H1 (cell line): ENCODE measurements around the gene CMIP. TPM values are rescaled to one million over a fixed set of nuclear protein-coding genes. Genes with fewer than 3 reads are reported as not detected.

ENCODE experiments used
- CTCF ChIA-PET: fragments of 300-600 bp; sonication (Branson Sonifier 250); formaldehyde crosslinking; loops from one replicate; lab custom pipeline; 2021; ENCODE audit not compliant: partially characterized antibody; lab: Charles Lee
- POLR2A ChIA-PET: fragments of 300-600 bp; sonication (Branson Sonifier 250); formaldehyde crosslinking; loops from one replicate; lab custom pipeline; 2021; ENCODE audit warnings: inconsistent platforms; ENCODE audit not compliant: partially characterized antibody; lab: Charles Lee
- DNase-seq, 2 experiments: peaks; one replicate each; pipeline versions ENCODE4 v3.0.0 to v3.0.0-alpha.2; 2010 to 2022; ENCODE audit warnings: low spot score in 2 of 2, low read depth in 1 of 2, mixed read lengths in 1 of 2
- FAIRE-seq: peaks from 2 replicates; lab custom pipeline; 2011; peaks lifted over from hg19 to GRCh38; lab: Jason Lieb, UNC
- H2AFZ ChIP-seq: 2 replicates; pipeline ENCODE4 v1.8.1; 2012; ENCODE audit warnings: low read length, inconsistent platforms
- H2AK5ac ChIP-seq: 2 replicates; pipeline ENCODE4 v1.6.1; 2013; ENCODE audit warnings: low read depth, low read length
- H2BK120ac ChIP-seq: replicated peaks from 2 replicates; pipeline ENCODE3; 2013; ENCODE audit warnings: low read depth, low read length, inconsistent platforms
- H2BK12ac ChIP-seq: 2 replicates; pipeline ENCODE4 v1.6.1; 2013; ENCODE audit warnings: low read depth, low read length
- H2BK15ac ChIP-seq: 2 replicates; pipeline ENCODE4 v1.6.1; 2013; ENCODE audit warnings: low read length
- H2BK20ac ChIP-seq: 2 replicates; pipeline ENCODE4 v1.6.1; 2013; ENCODE audit warnings: low read length
- H2BK5ac ChIP-seq: 2 replicates; pipeline ENCODE4 v1.6.1; 2013; ENCODE audit warnings: low read depth, low read length
- H3K14ac ChIP-seq: 2 replicates; pipeline ENCODE4 v1.6.1; 2013; ENCODE audit warnings: inconsistent platforms; ENCODE audit not compliant: insufficient read length
- H3K18ac ChIP-seq: 2 replicates; pipeline ENCODE4 v1.6.1; 2013; ENCODE audit warnings: low read length; ENCODE audit errors: extremely low read depth
- H3K23ac ChIP-seq: 2 replicates; pipeline ENCODE4 v1.6.1; 2013; ENCODE audit warnings: inconsistent platforms; ENCODE audit not compliant: insufficient read length
- H3K23me2 ChIP-seq: 2 replicates; pipeline ENCODE4 v1.6.1; 2013; ENCODE audit warnings: low read depth, low read length
- H3K27ac ChIP-seq: 2 replicates; pipeline ENCODE4 v1.6.1; 2011; ENCODE audit warnings: low read depth, low read length, inconsistent platforms
- H3K27me3 ChIP-seq, 4 experiments: replicated peaks in 1 of 4; 1 replicate in 1 of 4; 2 replicates in 3 of 4; pipeline versions ENCODE4 v1.6.1 to v1.8.1; 2011 to 2013; ENCODE audit warnings: low read length in 3 of 4, mild to moderate bottlenecking in 3 of 4, inconsistent platforms in 2 of 4, mixed read lengths in 2 of 4, moderate library complexity in 1 of 4; ENCODE audit not compliant: control insufficient read depth in 3 of 4, insufficient read depth in 3 of 4; ENCODE audit errors: extremely low read depth in 1 of 4
- H3K36me3 ChIP-seq, 4 experiments: 2 replicates each; pipeline versions ENCODE4 v1.6.1 to v1.8.1; 2011 to 2013; ENCODE audit warnings: mild to moderate bottlenecking in 4 of 4, low read length in 3 of 4, moderate library complexity in 2 of 4, control low read depth in 1 of 4, inconsistent platforms in 1 of 4; ENCODE audit not compliant: insufficient read depth in 4 of 4, control insufficient read depth in 2 of 4
- H3K4ac ChIP-seq: replicated peaks from 2 replicates; pipeline ENCODE3; 2013; ENCODE audit warnings: low read length, low read depth, mixed read lengths, inconsistent platforms; ENCODE audit not compliant: insufficient read length
- H3K4me1 ChIP-seq, 4 experiments: replicated peaks in 1 of 4; 1 replicate in 1 of 4; 2 replicates in 3 of 4; pipeline versions ENCODE4 v1.6.1 to v1.8.1; 2011 to 2013; ENCODE audit warnings: low read length in 3 of 4, inconsistent platforms in 2 of 4, mixed read lengths in 1 of 4; ENCODE audit not compliant: insufficient read depth in 4 of 4, control insufficient read depth in 3 of 4
- H3K4me2 ChIP-seq, 2 experiments: 2 replicates each; pipeline versions ENCODE4 v1.6.1 to v1.8.1; 2011 to 2013; ENCODE audit warnings: low read depth in 2 of 2, low read length in 2 of 2, control low read depth in 1 of 2, inconsistent platforms in 1 of 2, mild to moderate bottlenecking in 1 of 2; ENCODE audit not compliant: insufficient read depth in 1 of 2
- H3K4me3 ChIP-seq, 4 experiments: fragments of 200-600, 300-600 bp in 1 of 4; sonication (generic), shearing (Covaris generic), sonication (Bioruptor Twin) in 1 of 4; 2 replicates each; pipeline versions ENCODE4 v1.5.1 to v1.8.1; 2011 to 2016; ENCODE audit warnings: low read length in 4 of 4, low read depth in 3 of 4, control low read depth in 2 of 4, inconsistent platforms in 2 of 4, mild to moderate bottlenecking in 2 of 4, mixed read lengths in 1 of 4, moderate library complexity in 1 of 4; ENCODE audit not compliant: insufficient read depth in 2 of 4; ENCODE audit errors: extremely low read depth in 1 of 4
- H3K56ac ChIP-seq: replicated peaks from 2 replicates; pipeline ENCODE3; 2013; ENCODE audit warnings: low read depth, mild to moderate bottlenecking, mixed read lengths, low read length, inconsistent platforms; ENCODE audit not compliant: insufficient read length
- H3K79me1 ChIP-seq: 2 replicates; pipeline ENCODE4 v1.6.1; 2013; ENCODE audit warnings: low read depth, low read length, control low read depth
- H3K79me2 ChIP-seq, 2 experiments: 2 replicates each; pipeline versions ENCODE4 v1.6.1 to v1.8.1; 2012 to 2013; ENCODE audit warnings: low read length in 2 of 2, mild to moderate bottlenecking in 2 of 2, inconsistent platforms in 1 of 2; ENCODE audit not compliant: insufficient read depth in 2 of 2, control insufficient read depth in 1 of 2
- H3K9ac ChIP-seq, 4 experiments: replicated peaks in 1 of 4; 1 replicate in 1 of 4; 2 replicates in 3 of 4; pipeline versions ENCODE4 v1.6.1 to v1.8.1; 2011 to 2013; ENCODE audit warnings: low read depth in 3 of 4, low read length in 3 of 4, control low read depth in 2 of 4, mild to moderate bottlenecking in 2 of 4, moderate library complexity in 2 of 4, inconsistent platforms in 1 of 4; ENCODE audit errors: extremely low read depth in 1 of 4
- H3K9me3 ChIP-seq, 2 experiments: 2 replicates each; pipeline versions ENCODE4 v1.6.1 to v1.8.1; 2012 to 2013; ENCODE audit warnings: mild to moderate bottlenecking in 2 of 2, moderate library complexity in 2 of 2, control low read depth in 1 of 2, inconsistent platforms in 1 of 2, low read depth in 1 of 2, low read length in 1 of 2, mixed read lengths in 1 of 2; ENCODE audit not compliant: insufficient read depth in 2 of 2
- H4K20me1 ChIP-seq, 2 experiments: replicated peaks in 1 of 2; 2 replicates each; pipeline versions ENCODE3 to v1.8.1; 2011 to 2013; ENCODE audit warnings: inconsistent platforms in 2 of 2, low read length in 2 of 2, mild to moderate bottlenecking in 1 of 2; ENCODE audit not compliant: insufficient read depth in 2 of 2, control insufficient read depth in 1 of 2
- H4K5ac ChIP-seq: 2 replicates; pipeline ENCODE4 v1.6.1; 2013; ENCODE audit warnings: low read length, low read depth, mixed read lengths, inconsistent platforms; ENCODE audit not compliant: insufficient read length
- H4K8ac ChIP-seq: 2 replicates; pipeline ENCODE4 v1.8.0; 2013; ENCODE audit warnings: mild to moderate bottlenecking, moderate library complexity, low read length, inconsistent platforms; ENCODE audit not compliant: insufficient read depth; ENCODE audit errors: extremely low read depth
- H4K91ac ChIP-seq: replicated peaks from 2 replicates; pipeline ENCODE3; 2013; ENCODE audit warnings: low read length, mixed read lengths, inconsistent platforms; ENCODE audit not compliant: insufficient read length
- ASH2L ChIP-seq: fragments of 200-600, 300-600 bp; sonication (generic); IDR thresholded peaks from one replicate; pipeline ENCODE4 v1.7.1; 2017; ENCODE audit warnings: low read length
- CTBP2 ChIP-seq: IDR thresholded peaks from 2 replicates; pipeline ENCODE4 v1.7.0; 2011; ENCODE audit warnings: borderline replicate concordance, mild to moderate bottlenecking, moderate library complexity, mixed read lengths, low read length; ENCODE audit not compliant: insufficient read depth, insufficient read length
- FOSL1 ChIP-seq: IDR thresholded peaks from 2 replicates; pipeline ENCODE4 v1.6.1; 2011; ENCODE audit warnings: mild to moderate bottlenecking, low read depth, low read length, moderate library complexity; ENCODE audit not compliant: insufficient read depth
- HDAC2 ChIP-seq, 2 experiments: fragments of 300-600 bp in 1 of 2; sonication (generic) in 1 of 2; IDR thresholded peaks; 2 replicates each; pipeline ENCODE4 v1.6.1; 2011 to 2012; ENCODE audit warnings: low read depth in 2 of 2, low read length in 2 of 2, mild to moderate bottlenecking in 2 of 2, moderate library complexity in 2 of 2, borderline replicate concordance in 1 of 2, inconsistent platforms in 1 of 2
- KDM4A ChIP-seq: IDR thresholded peaks from one replicate; pipeline ENCODE4 v1.7.1; 2012; ENCODE audit warnings: low read depth, mild to moderate bottlenecking, moderate library complexity, low read length, inconsistent platforms; ENCODE audit not compliant: severe bottlenecking
- MAFK ChIP-seq: IDR thresholded peaks from 2 replicates; pipeline ENCODE4 v1.6.1; 2012; ENCODE audit warnings: low read depth, mild to moderate bottlenecking, improper control_type of control experiment, low read length
- NANOG ChIP-seq: IDR thresholded peaks from 2 replicates; pipeline ENCODE4 v1.6.1; 2011; ENCODE audit warnings: low read length, low read depth, mild to moderate bottlenecking, inconsistent platforms; ENCODE audit not compliant: insufficient read depth, poor library complexity, severe bottlenecking
- POU5F1 ChIP-seq: IDR thresholded peaks from 2 replicates; pipeline ENCODE4 v1.6.1; 2011; ENCODE audit warnings: low read depth, mild to moderate bottlenecking, low read length, moderate library complexity
- SP1 ChIP-seq: IDR thresholded peaks from 2 replicates; pipeline ENCODE4 v1.6.1; 2011; ENCODE audit warnings: low read depth, low read length
- SP4 ChIP-seq: IDR thresholded peaks from 2 replicates; pipeline ENCODE4 v1.6.1; 2012; ENCODE audit warnings: low read length, inconsistent platforms
- SUZ12 ChIP-seq: fragments of 200-600 bp; sonication (generic); IDR thresholded peaks from 2 replicates; pipeline ENCODE4 v1.6.1; 2012; ENCODE audit warnings: mild to moderate bottlenecking, inconsistent platforms, low read length, moderate library complexity, mixed read lengths
- TAF1 ChIP-seq: IDR thresholded peaks from 2 replicates; pipeline ENCODE4 v1.6.1; 2011; ENCODE audit warnings: mild to moderate bottlenecking, low read depth, low read length
- WGBS, 2 experiments: shearing (Covaris generic) in 1 of 2; methylation state at CpG; one replicate each; pipeline versions ENCODE4 v1.1.6 to v1.1.7; 2013 to 2015; ENCODE audit warnings: low lambda C conversion rate in 2 of 2, mixed read lengths in 2 of 2, inconsistent platforms in 1 of 2, low coverage in 1 of 2, missing lambda C conversion rate in 1 of 2; ENCODE audit not compliant: insufficient replicate concordance in 2 of 2, insufficient coverage in 1 of 2, insufficient read length in 1 of 2; ENCODE audit errors: extremely low coverage in 1 of 2, missing lambda C conversion rate in 1 of 2; 5-methylcytosine and 5-hydroxymethylcytosine counted together
- polyA plus RNA-seq, 7 experiments: library from polyadenylated mRNA; depleted of rRNA in 3 of 7; stranded (reverse) in 5 of 7; unstranded in 2 of 7; fragments of >200 nt in 5 of 7; fragments of 200-250 nt in 2 of 7; gene quantifications; 1 replicate in 5 of 7; 2 replicates in 1 of 7; 4 replicates in 1 of 7; pipeline versions ENCODE4 v1.2.1 to v1.2.3, GENCODE V29; 2011 to 2013; ENCODE audit warnings: missing spikeins in 2 of 7, mixed read lengths in 2 of 7
- total RNA-seq: library from RNA; stranded (reverse); fragmentation: NEBNext Ultra II Directional; extraction: Animal tissue kit (Norgen Biotek cat#: 25700); gene quantifications from 2 replicates; pipeline ENCODE4 v1.2.1, GENCODE V29; 2021

Gene CMIP
- total and polyA plus RNA-seq, 2 of the 8 experiments (the other 6 are each of a cell fraction or from before 2014, with no cell fraction given) = 7.9 to 53.2 TPM

DNA sequence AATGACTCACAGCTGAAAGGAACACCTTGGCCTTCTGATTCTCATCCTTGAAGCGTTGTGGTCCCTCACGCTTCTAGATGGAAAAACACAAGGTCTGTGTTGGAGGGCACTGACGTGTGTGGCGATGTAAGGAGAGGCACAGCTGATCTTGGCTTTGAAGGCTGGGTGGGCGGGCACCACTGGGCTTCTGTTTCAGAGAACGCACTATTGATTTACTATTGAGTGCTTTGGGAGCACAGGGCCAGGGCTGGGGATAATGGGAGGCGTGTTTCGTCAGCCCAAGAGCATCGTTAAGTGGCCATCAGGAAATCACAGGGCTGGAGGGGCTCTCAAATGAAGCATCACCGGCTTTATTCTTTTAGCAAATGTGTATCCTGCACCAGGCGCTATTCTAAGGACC lies 70.7 kb downstream of the CMIP start:
- H2AK5ac ChIP-seq = no peak overlapping the region
- peak overlapping the region; percentile 15; the same call in 1 of the 2 replicates for H2BK5ac ChIP-seq
- no peak overlapping the region for H2AFZ ChIP-seq
- H3K36me3 ChIP-seq = peaks cover 0 to 4% (median 2%) of the 10 kb centered on the region in 4 experiments; a peak in 1 of 8 replicates
- 95% methylated on average over 11 of the region's 11 CpGs; no CpG with 5 or more reads in 1 of the 2 experiments for WGBS, 2 experiments
- H3K14ac ChIP-seq = no peak overlapping the region
- H3K4me2 ChIP-seq = no peak overlapping the region
- no peak overlapping the region for H3K23ac ChIP-seq
- no peak overlapping the region for H3K4ac ChIP-seq
- H3K79me1 ChIP-seq = peaks cover 25% of the 10 kb centered on the region
- no peak for FAIRE-seq
- H3K23me2 ChIP-seq = no peaks in the 10 kb centered on the region
- no peak overlapping the region for H4K5ac ChIP-seq
- POLR2A ChIA-PET = interaction anchor here (1.0 to 1.8 kb wide), 3 partner anchors 10 to 33 kb away, joined by 3 to 7 read pairs (median 5); no protein-coding TSS in a partner anchor
- no peaks in the 10 kb centered on the region for H3K27me3 ChIP-seq
- TF ChIP-seq POU5F1 (no peak), KDM4A (no peak), ASH2L (no peak), MAFK (no peak), SUZ12 (no peak), SP4 (no peak), NANOG (no peak), CTBP2 (no peak), HDAC2 (IDR thresholded peaks at IDR 0.05; ENCODE audit: borderline replicate concordance in 1 of 2, low read depth in 2 of 2, low read length in 2 of 2) (no peak), TAF1 (no peak), SP1 (no peak), FOSL1 (no peak)
- H3K56ac ChIP-seq = no peak overlapping the region
- H3K18ac ChIP-seq = peak overlapping the region; percentile 43; the same call in 1 of the 2 replicates
- no peak overlapping the region for H4K8ac ChIP-seq
- no peak overlapping the region for H3K27ac ChIP-seq
- peaks cover 3 to 14% (median 10%) of the 10 kb centered on the region in 4 experiments for H3K4me1 ChIP-seq
- peaks cover 0 to 81% of the 10 kb centered on the region in 2 experiments; a peak in 2 of 4 replicates for H3K79me2 ChIP-seq
- no peak overlapping the region for H3K9ac ChIP-seq
- no peak overlapping the region for H4K91ac ChIP-seq
- no peak overlapping the region for H3K4me3 ChIP-seq
- H2BK120ac ChIP-seq = no peak overlapping the region
- H2BK15ac ChIP-seq = no peak overlapping the region
- CTCF ChIA-PET = interaction anchor here (0.8 to 1.7 kb wide), 5 partner anchors 9 to 254 kb away, joined by 3 to 6 read pairs (median 3); no protein-coding TSS in a partner anchor
- no peak overlapping the region for H2BK12ac ChIP-seq
- peaks cover 11 to 22% of the 10 kb centered on the region in 2 experiments for H4K20me1 ChIP-seq
- no peak for DNase-seq
- H3K9me3 ChIP-seq = no peaks in the 10 kb centered on the region
- H2BK20ac ChIP-seq = no peak overlapping the region
